ENCODE results near the gene PRMT3.
"Not testable (repeated sequence)": the region's sequence is repeated elsewhere in the genome, so short reads cannot be mapped to it uniquely, and the experiment has no call there.

PRMT3 gene

DNA sequence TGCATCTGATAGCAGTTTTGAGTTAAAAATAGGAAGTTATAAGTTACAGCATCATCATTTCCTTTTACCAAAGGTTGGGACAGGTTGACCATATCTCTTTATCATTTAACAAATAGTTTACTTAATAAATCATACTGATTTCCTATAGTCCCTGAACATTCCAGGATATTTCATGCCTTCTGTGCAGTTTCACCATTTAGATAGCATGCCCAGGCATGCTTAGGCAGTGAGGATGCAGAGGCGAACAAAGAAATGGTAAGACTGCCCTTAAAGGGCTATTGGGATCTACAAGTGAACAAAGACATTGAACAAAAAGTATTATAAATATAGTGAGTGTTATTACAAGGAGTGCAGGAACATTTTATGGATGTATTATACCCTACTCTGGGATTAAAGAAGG is 96.4 kb downstream of the PRMT3 start:
- DNase-seq (no peak), ATAC-seq (replicated peaks) (no peak)
- no peak overlapping the region for H3K27ac Mint-ChIP-seq
- no peaks in the 10 kb centered on the region for H3K4me1 Mint-ChIP-seq
- H3K27me3 Mint-ChIP-seq: no peaks in the 10 kb centered on the region
- peaks cover 28 to 61% of the 10 kb centered on the region in 2 donors for H3K36me3 Mint-ChIP-seq
- no peaks in the 10 kb centered on the region for H3K9me3 Mint-ChIP-seq
- H3K4me3 Mint-ChIP-seq: no peak overlapping the region

DNA sequence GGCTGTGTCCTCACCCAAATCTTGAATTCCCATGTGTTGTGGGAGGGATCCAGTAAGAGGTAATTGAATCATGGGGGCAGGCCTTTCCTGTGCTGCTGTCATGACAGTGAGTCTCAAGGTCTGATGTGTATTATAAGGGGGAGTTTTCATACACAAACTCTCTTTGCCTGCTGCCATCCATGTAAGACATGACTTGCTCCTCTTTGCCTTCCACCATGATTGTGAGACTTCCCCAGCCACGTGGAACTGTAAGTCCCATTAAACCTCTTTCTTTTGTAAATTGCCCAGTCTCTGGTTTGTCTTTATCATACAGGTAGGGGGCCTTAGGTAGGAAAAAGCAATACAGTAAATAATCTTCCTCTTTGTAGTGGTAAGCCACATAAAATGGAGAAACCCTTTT is 96.9 kb downstream of the PRMT3 start:
- not testable (repeated sequence) for H3K27me3 Mint-ChIP-seq, DNase-seq

DNA sequence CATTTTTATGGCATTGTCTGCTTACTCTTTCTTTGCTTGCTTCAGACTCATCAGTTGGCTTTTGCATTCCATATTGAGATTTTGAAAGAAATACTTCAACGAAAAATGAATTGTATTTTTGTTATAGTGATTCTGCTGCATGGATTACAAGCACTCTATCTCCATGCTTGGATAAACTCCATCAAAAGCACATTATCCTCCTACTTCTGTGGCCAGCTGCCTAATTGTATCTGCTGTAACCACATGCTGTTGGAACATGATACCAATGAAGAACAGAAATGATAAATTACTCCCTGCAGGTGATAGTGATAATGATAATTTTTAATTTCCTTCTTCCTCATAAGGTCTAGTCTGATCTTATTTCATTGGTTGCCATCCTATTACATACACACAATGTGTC is 100.8 kb downstream of the PRMT3 start:
- no peaks in the 10 kb centered on the region for H3K27me3 Mint-ChIP-seq
- H3K36me3 Mint-ChIP-seq: peaks cover 21 to 45% of the 10 kb centered on the region in 2 donors
- no peak overlapping the region for H3K27ac Mint-ChIP-seq
- H3K4me3 Mint-ChIP-seq: no peak overlapping the region
- DNase-seq (no peak), ATAC-seq (replicated peaks) (no peak)
- H3K4me1 Mint-ChIP-seq: peaks cover 0 to 5% of the 10 kb centered on the region in 2 donors
- H3K9me3 Mint-ChIP-seq: no peaks in the 10 kb centered on the region

More for the DNA sequence above, 96.9 kb downstream of the PRMT3 start:
- ATAC-seq (replicated peaks); H3K4me3 Mint-ChIP-seq; H3K4me1 Mint-ChIP-seq; H3K27ac Mint-ChIP-seq; H3K9me3 Mint-ChIP-seq: not testable (repeated sequence)
- H3K36me3 Mint-ChIP-seq: peaks cover 28 to 65% of the 10 kb centered on the region in 2 donors

DNA sequence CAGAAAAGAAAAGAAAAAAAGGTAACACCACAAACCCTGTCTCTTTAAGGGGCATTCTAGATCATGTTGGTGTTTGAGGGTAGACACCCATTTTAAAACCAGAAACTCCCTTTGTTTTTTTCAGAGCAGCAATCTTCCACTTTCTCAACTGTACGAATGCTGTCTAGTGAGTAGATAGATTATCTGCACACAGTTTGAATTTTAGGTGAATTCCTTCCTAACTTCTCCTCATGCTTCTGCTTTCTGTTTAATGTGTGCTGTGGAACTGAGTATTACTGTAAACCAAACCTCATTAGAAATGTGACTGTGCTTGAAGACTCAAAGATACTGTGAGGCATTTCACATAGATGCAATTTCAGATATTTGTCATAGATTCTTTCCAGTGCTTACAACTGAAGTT is 102.4 kb downstream of the PRMT3 start:
- Mint-ChIP-seq H3K4me1 (peaks cover 0 to 5% of the 10 kb centered on the region in 2 donors), H3K27me3 (no peaks in the 10 kb centered on the region), H3K4me3 (no peak overlapping the region), H3K27ac (no peak overlapping the region), H3K36me3 (peaks cover 17 to 35% of the 10 kb centered on the region in 2 donors), H3K9me3 (no peaks in the 10 kb centered on the region)
- DNase-seq (no peak), ATAC-seq (replicated peaks) (peak; percentile 69 to 79)

DNA sequence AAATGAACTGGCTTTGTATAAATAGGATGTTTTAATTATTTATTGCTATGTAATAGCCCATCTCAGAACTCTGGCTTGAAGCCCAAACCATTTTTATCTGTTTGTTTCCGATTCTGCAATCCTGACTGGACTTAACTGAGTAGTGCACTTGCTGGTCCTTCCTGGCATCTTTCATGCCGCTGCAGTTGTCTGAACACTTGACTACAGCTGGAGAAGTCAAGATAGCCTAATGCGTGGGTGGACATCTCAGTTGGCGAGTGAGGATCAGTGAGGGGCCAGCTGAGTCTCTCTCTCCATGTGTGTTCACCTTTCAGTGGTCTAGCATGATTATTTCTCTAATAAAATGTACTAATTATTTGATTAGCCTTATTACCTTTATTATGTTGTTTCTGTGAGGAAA is 105.8 kb downstream of the PRMT3 start:
- Mint-ChIP-seq H3K9me3 (no peaks in the 10 kb centered on the region), H3K4me3 (no peak overlapping the region), H3K4me1 (peaks cover 0 to 9% of the 10 kb centered on the region in 2 donors), H3K36me3 (peaks cover 25 to 38% of the 10 kb centered on the region in 2 donors), H3K27me3 (no peaks in the 10 kb centered on the region), H3K27ac (no peak overlapping the region)
- ATAC-seq (replicated peaks) (no peak), DNase-seq (no peak)

DNA sequence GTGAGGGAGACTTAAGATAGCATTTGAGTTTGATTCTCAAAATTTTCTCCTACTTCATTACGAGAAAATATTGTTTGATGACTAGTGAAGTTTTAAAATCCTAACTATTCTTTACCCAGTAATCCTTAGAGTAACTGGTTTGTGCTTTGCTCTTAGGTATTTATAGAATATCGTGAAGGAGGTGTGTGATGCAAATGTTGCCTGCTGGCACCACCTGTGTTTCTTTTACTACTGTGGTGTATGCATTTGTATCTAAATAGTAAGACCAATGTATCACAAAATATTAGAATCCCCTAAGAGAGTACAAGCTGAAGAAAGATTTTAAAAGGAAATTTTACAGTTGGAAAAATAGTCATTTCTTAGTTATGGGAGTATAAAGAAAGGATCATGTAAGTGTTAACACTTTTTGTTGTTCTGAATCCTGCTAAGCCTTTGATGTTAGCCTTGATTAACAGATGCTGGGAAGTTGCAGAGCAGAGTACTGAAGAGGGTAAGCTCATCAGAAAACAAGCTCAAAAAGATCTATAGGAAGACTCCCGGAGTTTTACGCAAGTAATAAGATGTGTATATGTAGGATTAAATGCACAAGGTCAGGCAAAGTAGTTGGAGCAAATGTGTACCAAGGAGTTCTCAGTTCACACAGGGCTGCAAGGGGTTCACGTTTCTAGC is 109.7 kb downstream of the PRMT3 start:
- Mint-ChIP-seq H3K4me3 (no peak overlapping the region), H3K36me3 (peaks cover 29 to 44% of the 10 kb centered on the region in 2 donors), H3K9me3 (no peaks in the 10 kb centered on the region), H3K27ac (no peak overlapping the region), H3K4me1 (peaks cover 0 to 4% of the 10 kb centered on the region in 2 donors), H3K27me3 (no peaks in the 10 kb centered on the region)
- no peak for DNase-seq
- no peak for ATAC-seq (replicated peaks)

DNA sequence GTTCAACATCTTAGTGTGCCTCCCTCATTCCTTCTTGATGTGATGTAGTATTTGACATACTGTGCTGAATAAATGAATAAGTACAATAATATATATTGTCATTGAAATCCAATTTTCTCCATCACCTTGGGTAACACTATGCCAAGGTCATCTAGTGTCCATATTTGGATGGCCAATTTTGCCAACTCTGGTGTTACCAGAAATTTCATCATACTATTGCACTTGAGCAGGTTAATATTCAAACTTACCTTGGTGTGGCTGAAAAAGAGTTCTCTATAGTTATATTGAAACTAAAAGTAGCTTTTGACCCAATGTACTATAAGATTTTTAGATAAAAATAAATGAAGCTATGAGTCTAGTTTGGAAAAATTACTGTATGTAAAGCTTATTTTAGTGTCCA is 113.7 kb downstream of the PRMT3 start:
- no peaks in the 10 kb centered on the region for H3K9me3 Mint-ChIP-seq
- ATAC-seq (replicated peaks): no peak
- H3K27ac Mint-ChIP-seq: no peak overlapping the region
- peaks cover 34 to 46% of the 10 kb centered on the region in 2 donors for H3K36me3 Mint-ChIP-seq
- DNase-seq: no peak
- H3K4me1 Mint-ChIP-seq: peaks cover 0 to 4% of the 10 kb centered on the region in 2 donors
- no peak overlapping the region for H3K4me3 Mint-ChIP-seq
- H3K27me3 Mint-ChIP-seq: no peaks in the 10 kb centered on the region

DNA sequence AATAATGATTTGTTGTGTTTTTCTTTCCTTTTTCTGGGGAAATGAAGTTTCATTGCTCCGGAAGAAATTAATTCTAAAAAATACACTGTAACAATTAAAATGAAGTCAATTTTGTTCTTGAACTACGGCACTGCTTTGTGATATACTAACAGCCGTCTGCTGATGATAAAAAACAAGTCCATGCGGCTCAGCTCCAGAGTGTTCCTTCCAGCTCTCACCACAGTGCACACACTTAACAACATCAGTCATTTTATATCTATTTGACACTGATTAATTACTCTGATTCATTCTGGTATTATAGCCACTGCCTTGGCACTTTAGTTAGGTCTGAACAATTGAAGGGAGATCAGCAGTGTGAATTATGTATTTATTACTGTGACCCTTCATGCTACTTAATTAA is 114.5 kb downstream of the PRMT3 start:
- H3K4me3 Mint-ChIP-seq: no peak overlapping the region
- no peaks in the 10 kb centered on the region for H3K27me3 Mint-ChIP-seq
- no peak for ATAC-seq (replicated peaks)
- H3K36me3 Mint-ChIP-seq: peaks cover 33 to 45% of the 10 kb centered on the region in 2 donors
- peaks cover 0 to under 1% of the 10 kb centered on the region in 2 donors for H3K9me3 Mint-ChIP-seq
- H3K27ac Mint-ChIP-seq: no peak overlapping the region
- H3K4me1 Mint-ChIP-seq: peaks cover 0 to 4% of the 10 kb centered on the region in 2 donors
- DNase-seq: no peak

DNA sequence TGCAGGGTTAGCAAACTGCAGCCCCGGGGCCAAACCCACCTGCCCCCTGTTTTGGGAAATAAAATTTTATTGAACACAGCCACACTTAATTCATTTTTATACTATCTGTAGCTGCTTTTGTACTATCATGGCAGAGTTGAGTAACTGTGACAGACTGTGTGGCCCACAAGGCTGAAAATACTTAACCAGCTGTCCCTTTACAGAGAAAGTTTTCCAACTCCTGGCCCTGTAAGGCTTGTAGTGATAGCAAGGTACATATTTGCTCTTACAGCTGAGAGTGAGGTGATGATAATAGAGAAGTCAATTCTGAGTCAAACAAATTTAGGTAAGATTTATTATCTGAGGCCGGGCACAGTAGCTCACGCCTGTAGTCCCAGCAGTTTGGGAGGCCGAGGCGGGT is 124.5 kb downstream of the PRMT3 start:
- Mint-ChIP-seq H3K4me3 (no peak overlapping the region), H3K9me3 (peaks cover 0 to 3% of the 10 kb centered on the region in 2 donors), H3K36me3 (peaks cover 4 to 20% of the 10 kb centered on the region in 2 donors), H3K27me3 (no peaks in the 10 kb centered on the region), H3K27ac (no peak overlapping the region), H3K4me1 (no peaks in the 10 kb centered on the region)
- ATAC-seq (replicated peaks) (no peak), DNase-seq (no peak)

DNA sequence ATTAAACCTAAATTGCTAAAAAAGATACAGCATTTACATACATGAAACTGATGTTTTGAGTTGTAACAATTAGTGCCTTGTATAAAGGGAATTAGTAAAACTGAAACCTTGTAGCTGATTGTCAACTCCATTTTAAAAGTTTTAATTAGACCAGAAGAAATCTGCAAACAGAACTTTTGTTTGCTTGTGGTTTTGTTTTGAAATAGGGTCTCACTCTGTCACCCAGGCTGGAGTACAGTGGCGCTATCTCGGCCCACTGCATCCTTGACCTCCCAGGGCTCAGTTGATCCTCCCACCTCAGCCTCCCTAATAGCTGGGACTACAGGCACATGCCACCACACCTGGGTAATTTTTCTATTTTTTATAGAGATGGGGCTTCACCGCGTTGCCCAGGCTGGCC is 125.4 kb downstream of the PRMT3 start:
- H3K4me3 Mint-ChIP-seq: no peak overlapping the region
- H3K27me3 Mint-ChIP-seq: peaks cover 0 to 1% of the 10 kb centered on the region in 2 donors
- ATAC-seq (replicated peaks): no peak
- DNase-seq: no peak
- no peak overlapping the region for H3K27ac Mint-ChIP-seq
- peaks cover 2 to 14% of the 10 kb centered on the region in 2 donors for H3K36me3 Mint-ChIP-seq
- no peaks in the 10 kb centered on the region for H3K9me3 Mint-ChIP-seq
- no peaks in the 10 kb centered on the region for H3K4me1 Mint-ChIP-seq

DNA sequence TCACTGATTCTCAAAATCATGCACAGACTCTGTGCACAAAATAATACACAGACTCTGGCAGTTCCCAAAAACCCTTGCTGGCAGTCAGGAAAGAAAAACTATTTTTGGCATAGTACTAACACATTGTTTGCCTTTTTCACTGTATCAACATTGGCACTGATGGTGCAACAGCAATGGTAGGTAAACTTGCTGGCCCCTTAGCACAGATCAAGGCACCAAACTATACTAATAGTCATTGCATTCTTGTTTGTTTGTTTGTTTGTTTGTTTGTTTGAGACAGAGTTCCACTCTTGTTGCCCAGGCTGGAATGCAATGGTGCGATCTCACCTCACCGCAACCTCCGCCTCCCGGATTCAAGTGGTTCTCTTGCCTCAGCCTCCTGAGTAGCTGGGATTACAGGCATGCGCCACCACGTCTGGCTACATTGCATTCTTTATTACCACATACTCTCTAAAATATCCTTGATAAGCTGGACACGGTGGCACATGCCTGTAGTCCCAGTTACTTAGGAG is 130.9 kb downstream of the PRMT3 start:
- Mint-ChIP-seq H3K36me3 (no peaks in the 10 kb centered on the region), H3K9me3 (no peaks in the 10 kb centered on the region), H3K27me3 (peaks cover 10 to 14% of the 10 kb centered on the region in 2 donors), H3K4me1 (no peaks in the 10 kb centered on the region), H3K27ac (no peak overlapping the region), H3K4me3 (no peak overlapping the region)
- no peak for DNase-seq
- no peak for ATAC-seq (replicated peaks)

DNA sequence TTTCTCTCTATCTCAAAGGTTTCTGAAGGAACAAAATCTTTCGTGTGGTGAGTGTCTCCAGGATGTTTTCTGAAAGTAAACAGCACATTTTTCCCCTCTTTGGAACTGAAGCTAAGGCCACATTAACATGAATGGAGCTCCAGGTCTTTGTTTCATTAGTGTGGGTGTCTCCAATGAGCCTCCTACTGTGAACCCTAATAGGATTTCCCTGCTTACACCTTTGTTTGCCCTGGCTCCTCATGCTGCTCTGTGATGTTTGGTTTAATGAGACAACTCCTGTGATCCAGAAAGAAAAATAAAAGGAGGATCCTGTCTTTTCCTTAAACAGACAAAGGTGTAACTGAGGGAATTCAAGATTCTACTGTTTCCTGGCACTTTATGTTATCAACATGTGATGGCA is 135.0 kb downstream of the PRMT3 start:
- no peaks in the 10 kb centered on the region for H3K4me1 Mint-ChIP-seq
- no peak overlapping the region for H3K27ac Mint-ChIP-seq
- H3K27me3 Mint-ChIP-seq: peaks cover 14% of the 10 kb centered on the region in 2 donors
- H3K36me3 Mint-ChIP-seq: no peaks in the 10 kb centered on the region
- ATAC-seq (replicated peaks): no peak
- no peak overlapping the region for H3K4me3 Mint-ChIP-seq
- no peaks in the 10 kb centered on the region for H3K9me3 Mint-ChIP-seq
- DNase-seq: no peak

DNA sequence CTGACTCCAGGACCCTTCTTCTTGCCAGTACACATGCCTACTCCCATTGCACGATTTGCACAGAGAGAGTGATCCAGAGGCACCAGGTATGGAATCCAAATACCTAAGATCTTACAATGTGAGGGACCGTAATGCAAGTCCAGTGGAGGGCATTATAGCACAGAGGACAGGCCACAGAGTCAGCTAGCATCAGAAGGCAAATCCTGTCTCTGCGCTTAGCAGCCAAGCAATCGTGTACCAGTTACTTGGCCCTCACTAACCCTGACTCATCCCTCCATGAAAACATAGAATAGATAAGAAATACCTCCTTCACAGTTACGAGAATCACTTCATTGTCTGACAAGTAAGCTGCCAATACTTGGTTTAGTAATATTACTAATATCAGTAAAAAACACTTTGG is 142.2 kb downstream of the PRMT3 start:
- Mint-ChIP-seq H3K27ac (no peak overlapping the region), H3K36me3 (no peaks in the 10 kb centered on the region), H3K4me1 (no peaks in the 10 kb centered on the region), H3K27me3 (peaks cover 6% of the 10 kb centered on the region in 2 donors), H3K9me3 (no peaks in the 10 kb centered on the region), H3K4me3 (no peak overlapping the region)
- ATAC-seq (replicated peaks) (no peak), DNase-seq (no peak)

DNA sequence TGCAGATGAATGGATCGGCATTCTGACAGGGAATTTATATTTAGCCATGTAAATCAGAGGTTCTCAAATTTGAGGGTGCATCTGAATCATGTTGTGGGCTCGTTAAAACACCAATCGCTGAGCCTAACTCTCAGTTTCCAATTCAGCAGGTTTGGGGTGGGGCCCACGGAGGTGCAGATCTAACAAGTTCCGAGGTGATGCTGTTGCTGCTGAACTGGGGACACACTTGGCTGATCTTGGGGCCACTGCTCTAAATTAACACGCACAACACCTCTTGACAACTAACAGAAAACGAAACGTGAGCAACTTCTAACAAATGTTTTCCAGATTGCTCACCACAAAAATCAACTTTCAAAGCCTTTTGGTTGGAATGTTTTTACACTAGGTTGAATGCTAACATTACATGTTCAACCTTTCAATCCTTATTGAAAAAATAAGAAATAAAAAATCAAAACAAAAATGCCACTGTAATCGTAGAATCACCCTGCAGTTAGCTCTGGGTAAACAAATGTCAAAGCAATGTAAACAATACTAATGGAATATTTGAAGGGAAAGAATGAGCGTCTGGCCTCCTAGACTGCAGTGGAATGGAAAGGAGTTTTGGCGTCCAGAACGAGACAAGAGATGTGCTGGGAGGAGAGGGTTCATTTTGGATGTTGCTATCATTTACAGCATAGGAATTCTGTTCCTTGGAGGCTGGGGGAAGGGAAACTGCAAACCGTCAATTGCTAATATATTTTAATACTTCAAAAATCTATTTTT is 143.6 kb downstream of the PRMT3 start:
- peaks cover 11 to 19% of the 10 kb centered on the region in 2 donors for H3K27me3 Mint-ChIP-seq
- H3K27ac Mint-ChIP-seq: no peak overlapping the region
- H3K4me3 Mint-ChIP-seq: no peak overlapping the region
- no peaks in the 10 kb centered on the region for H3K9me3 Mint-ChIP-seq
- DNase-seq (no peak), ATAC-seq (replicated peaks) (no peak)
- no peaks in the 10 kb centered on the region for H3K36me3 Mint-ChIP-seq
- H3K4me1 Mint-ChIP-seq: no peaks in the 10 kb centered on the region
